NCI-H2081 treated with DMSO at 0.1 percent for 48 hours (cell line): ENCODE results near the gene SPATA2.
"Not testable (repeated sequence)": the region's sequence is repeated elsewhere in the genome, so short reads cannot be mapped to it uniquely, and the experiment has no call there.

Source experiments
- DNase-seq: peaks from one replicate; lab custom pipeline; 2025; lab: John Stamatoyannopoulos, UW

The SPATA2 gene, protein sequence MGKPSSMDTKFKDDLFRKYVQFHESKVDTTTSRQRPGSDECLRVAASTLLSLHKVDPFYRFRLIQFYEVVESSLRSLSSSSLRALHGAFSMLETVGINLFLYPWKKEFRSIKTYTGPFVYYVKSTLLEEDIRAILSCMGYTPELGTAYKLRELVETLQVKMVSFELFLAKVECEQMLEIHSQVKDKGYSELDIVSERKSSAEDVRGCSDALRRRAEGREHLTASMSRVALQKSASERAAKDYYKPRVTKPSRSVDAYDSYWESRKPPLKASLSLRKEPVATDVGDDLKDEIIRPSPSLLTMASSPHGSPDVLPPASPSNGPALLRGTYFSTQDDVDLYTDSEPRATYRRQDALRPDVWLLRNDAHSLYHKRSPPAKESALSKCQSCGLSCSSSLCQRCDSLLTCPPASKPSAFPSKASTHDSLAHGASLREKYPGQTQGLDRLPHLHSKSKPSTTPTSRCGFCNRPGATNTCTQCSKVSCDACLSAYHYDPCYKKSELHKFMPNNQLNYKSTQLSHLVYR

DNA sequence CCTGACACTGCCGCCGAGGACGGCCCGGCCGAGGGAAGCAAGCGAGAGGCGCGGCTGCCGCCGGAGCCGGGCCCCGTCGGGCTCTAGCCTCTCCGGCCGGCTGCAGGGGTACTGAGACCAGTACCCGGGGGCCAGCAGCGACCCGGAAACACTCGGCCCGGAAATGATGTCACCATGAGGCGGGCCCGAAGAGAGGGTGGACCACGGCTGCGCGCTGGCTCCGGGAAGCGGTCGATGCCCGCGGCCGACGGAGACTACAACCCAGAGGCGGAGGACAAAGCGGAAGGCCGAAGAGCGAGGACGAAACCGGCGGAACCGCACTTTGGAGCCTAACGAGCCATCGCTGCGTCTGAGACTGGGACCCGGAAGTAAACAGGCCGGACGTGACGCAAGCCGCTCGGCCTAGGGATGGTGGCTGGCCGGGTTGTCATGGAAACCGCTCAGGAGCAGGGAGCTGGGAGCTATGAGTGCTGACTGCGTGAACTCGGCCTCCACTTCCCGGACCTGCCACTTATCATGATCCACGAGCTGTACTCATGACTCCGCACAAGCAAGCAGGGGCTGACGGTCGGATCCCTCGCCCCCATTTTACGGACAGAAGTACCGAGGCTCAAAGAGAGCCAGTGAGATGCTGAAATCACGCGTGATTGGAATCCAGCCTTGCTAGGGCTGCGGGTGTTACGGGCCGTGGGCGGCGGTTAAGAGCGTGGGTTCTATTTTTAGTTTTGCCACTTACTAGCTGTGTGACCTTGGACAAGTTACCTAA is at the start of gene SPATA2:
SPATA2 (minus strand) TSS at position 150 of the 766 bp plus-strand sequence. CDS start 7,039 bp downstream, outside the sequence.
- peak; percentile 51 for DNase-seq

- DNase-seq: no peak
Observed at GRCh38 chr20:49961413-49961812, 46.1 kb upstream of the SPATA2 start.

DNA sequence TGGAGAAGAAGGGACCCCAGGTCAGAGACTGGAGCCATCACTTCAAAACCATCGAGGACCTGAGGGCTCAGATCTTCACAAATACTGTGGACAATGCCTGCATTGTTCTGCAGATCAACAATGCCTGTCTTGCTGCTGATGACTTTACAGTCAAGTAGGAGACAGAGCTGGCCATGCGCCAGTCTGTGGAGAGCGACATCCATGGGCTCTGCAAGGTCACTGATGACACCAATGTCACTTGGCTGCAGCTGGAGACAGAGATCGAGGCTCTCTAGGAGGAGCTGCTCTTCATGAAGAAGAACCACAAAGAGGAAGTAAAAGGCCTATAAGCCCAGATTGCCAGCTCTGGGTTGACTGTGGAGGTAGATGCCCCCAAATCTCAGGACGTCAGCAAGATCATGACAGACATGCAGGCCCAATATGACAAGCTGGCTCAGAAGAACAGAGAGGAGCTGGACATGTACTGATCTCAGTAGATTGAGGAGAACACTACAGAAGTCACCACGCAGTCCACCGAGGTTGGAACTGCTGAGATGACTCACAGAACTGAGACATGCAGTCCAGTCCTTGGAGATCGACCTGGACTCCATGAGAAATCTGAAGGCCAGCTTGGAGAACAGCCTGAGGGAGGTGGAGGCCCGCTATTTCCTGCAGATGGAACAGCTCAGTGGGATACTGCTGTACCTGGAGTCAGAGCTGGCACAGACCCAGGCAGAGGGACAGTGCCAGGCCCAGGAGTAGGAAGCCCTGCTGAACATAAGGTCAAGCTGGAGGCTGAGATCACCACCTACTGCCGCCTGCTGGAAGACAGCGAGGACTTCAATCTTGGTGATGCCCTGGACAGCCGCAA is 42.0 kb upstream of the SPATA2 start:
- DNase-seq: not testable (repeated sequence)

GRCh38 chr20:49956689-49957088 is 41.4 kb upstream of the SPATA2 start:
- no peak for DNase-seq

DNA sequence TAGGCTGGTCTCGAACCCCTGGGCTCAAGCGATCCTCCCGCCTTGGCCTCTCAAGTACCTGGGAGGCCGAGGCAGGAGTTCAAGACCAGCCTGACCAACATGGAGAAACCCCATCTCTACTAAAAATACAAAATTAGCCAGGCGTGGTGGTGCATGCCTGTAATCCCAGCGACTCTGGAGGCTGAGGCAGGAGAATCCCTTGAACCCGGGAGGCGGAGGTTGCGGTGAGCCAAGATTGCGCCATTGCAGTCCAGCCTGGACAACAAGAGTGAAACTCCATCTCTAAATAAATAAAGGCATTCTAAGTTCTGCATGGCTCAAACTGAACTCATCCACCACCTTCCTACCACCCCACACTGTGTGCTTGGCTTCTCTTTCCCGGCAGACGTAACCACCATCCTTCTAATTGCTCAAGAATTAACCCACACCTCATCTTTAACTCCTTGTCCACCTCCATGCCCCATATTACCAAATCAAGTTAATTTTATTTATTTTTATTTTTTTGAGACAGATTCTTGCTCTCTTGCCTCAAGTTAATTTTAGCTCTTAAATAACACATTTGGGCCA is 40.6 kb upstream of the SPATA2 start:
- DNase-seq: not testable (repeated sequence)

- DNase-seq: no peak
Observed at GRCh38 chr20:49955167-49955566, 39.8 kb upstream of the SPATA2 start.

DNA sequence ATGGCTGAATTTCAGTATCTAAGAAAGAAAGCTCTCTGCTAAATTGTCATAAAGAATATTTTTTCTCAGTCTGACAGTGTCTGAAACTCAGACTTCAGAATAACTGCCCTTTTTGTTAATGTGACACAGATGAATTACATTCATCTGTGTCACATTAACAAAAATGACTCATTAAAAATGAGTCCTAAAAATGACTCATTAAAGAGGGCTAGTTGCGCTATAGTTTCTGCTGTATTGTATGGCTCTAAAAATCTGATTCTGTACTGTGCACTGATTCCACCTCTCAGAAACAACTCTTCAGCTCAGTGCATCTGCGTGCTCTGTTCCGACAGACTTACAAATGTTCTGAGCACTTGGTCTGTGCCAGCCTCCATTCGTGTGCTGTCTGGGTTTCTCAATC is 35.8 kb upstream of the SPATA2 start:
- DNase-seq: no peak

GRCh38 chr20:49948809-49949507 is 33.6 kb upstream of the SPATA2 start:
- no peak for DNase-seq

- no peak for DNase-seq
Observed at GRCh38 chr20:49948178-49948577, 32.8 kb upstream of the SPATA2 start.

- no peak for DNase-seq
Observed at GRCh38 chr20:49945701-49946477, 30.6 kb upstream of the SPATA2 start.

DNA sequence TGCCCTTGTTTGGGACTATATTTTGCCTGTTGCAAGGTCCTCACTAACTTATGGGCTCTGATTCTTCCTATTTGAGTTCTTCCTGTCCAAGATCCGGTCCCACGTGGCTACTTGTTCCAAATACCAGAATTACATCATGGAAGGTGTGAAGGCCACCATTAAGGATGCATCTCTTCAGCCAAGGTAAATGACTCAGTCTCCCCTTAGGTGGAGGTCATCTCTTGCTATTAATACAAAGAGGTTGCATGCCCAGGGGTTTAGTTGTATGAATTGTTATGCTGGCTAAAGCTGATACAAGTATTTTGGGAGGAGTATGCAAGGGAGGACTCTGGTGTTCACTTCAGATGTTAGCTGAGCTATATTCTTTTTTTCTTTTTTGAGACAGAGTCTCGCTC is 30.0 kb upstream of the SPATA2 start:
- no peak for DNase-seq

DNA sequence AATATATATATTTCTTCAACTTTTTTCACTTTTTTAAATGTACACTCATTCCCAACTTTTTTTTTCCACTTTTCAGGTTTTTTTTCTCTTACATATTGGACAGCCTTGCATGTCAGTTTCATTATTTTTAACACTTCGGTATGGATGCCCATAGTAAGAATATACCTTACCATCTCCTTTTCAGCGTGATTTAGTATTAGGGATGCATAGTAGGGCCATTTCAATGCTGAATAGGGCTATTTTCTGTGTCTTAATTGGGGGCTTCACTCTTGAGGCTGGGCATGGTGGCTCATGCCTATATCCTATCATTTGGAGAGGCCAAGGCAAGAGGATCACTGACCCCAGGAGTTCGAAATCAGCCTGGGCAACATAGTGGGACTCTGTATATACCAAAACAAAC is 27.6 kb upstream of the SPATA2 start:
- no peak for DNase-seq

DNA sequence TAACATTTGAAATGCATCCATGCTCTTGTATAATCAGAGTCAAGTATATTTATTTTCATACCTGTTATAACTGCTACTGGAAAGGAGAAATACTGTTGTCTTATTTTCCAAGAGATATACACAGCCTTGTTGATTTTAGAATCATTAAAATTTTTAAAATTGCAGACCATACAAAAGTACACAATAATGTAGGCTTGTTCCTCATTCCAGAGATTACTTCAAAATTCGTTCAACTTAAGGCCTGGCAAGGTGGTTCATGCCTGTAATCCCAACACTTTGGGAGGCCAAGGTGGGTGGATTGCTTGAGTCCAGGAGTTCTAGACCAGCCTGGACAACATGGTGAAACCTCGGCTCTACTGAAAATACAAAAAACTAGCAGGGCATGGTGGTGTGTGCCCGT is 27.0 kb upstream of the SPATA2 start:
- no peak for DNase-seq

DNA sequence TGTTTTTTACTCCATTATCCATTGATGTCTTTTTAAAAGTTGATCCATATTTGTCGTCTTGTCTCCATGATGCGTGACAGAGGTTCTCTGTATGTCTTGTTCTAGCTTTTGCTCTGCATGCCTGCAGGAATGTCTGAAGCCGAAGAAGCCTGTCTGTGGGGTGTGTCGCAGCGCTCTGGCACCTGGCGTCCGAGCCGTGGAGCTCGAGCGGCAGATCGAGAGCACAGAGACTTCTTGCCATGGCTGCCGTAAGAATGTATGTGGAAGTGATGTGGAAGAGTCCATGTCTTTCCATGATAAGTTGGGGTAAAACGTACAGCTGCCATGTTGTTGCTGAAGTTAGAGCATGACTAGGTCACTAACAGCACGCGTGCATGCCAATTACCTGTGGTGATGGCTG is 26.1 kb upstream of the SPATA2 start:
- DNase-seq: no peak

- no peak for DNase-seq
Observed at GRCh38 chr20:49938173-49939163, 23.1 kb upstream of the SPATA2 start.

- no peak for DNase-seq
Observed at GRCh38 chr20:49937027-49937929, 21.9 kb upstream of the SPATA2 start.

DNA sequence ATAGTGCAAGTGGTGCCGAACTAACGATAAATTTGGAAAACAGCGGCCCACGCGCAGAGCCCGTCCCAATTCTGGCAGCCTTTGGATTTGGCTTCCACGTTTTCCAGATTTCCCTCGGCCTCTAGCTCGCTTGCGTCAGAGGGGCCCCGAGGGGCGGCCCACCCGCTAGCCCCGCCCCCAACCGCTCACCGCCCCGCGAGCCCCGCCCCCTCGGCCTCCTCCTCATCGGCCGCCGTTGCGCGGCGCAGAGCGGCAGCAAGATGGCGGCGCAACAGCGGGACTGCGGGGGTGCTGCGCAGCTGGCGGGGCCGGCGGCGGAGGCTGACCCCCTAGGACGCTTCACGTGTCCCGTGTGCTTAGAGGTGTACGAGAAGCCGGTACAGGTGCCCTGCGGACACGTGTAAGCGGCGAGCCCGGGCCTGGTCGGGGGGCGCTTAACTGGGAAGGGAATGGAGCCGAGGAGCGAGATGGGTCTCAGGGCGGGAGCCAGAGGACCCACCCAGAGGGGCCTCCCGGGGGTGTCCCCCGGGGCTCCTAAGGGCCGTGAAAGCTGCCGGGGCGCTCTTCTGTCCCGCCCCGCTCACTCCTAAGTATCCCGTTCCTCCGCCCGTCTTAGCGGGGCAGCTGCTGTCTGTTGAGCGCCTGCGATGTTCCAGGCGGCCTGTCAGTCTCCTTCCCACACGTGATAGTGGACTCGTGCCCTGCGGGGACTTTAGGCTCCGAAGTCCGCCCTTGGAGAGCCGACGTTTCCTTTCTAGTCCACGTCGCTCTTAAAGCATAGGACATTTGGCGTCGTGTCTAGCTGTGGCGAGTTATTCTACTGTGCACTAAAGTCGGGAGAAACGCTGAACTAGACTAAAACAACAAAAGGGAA is 21.1 kb upstream of the SPATA2 start, which contains the start of gene RNF114:
RNF114 (plus strand) TSS at position 245 of the 874 bp plus-strand sequence; CDS start at position 261, 16 bp downstream.
- no peak for DNase-seq
